K562 (cell line): Measurements from ENCODE around the gene POU4F3. TPM values are rescaled to one million over a fixed set of nuclear protein-coding genes. Genes with fewer than 3 reads are reported as not detected.

Experiments used
- ATAC-seq: fragments of 200-7000 bp; cut with Tn5 transposase; 3 replicates; pipeline ENCODE4 v1.9.1; 2020; ENCODE audit warnings: moderate library complexity
- BruUV-seq: library from RNA; stranded (reverse); fragments of 400-500 nt; replicated peaks from 2 replicates; lab custom pipeline; 2021; lab: Mats Ljungman, UMichigan
- CTCF ChIA-PET: fragments of 300-600 bp; formaldehyde crosslinking; extraction: SDS; loops from one replicate; lab custom pipeline; 2021; ENCODE audit warnings: low intra/inter-chr PET ratio; lab: Yijun Ruan, JAX
- POLR2A ChIA-PET: fragments of 300-600, 350-650 bp; sonication (Branson Sonifier 250); formaldehyde crosslinking; extraction: SDS; loops from one replicate; lab custom pipeline; 2021; ENCODE audit warnings: antibody characterized with exemption, inconsistent platforms; lab: Yijun Ruan, JAX
- DNase-seq, 4 experiments: peaks; one replicate each; pipeline versions ENCODE4 v3.0.0 to v3.0.0-alpha.2; 2011 to 2018; ENCODE audit warnings: low spot score in 3 of 4, mixed read lengths in 3 of 4; ENCODE audit errors: extremely low read depth in 1 of 4
- FAIRE-seq: peaks from 2 replicates; lab custom pipeline; 2011; peaks lifted over from hg19 to GRCh38; lab: Jason Lieb, UNC
- H2AFZ ChIP-seq: 2 replicates; pipeline ENCODE4 v1.6.0; 2011; ENCODE audit warnings: low read depth, low read length, control low read depth, inconsistent platforms
- H3K27ac ChIP-seq: fragments of 200-600 bp; 3 replicates; pipeline ENCODE4 v1.8.0; 2011; ENCODE audit warnings: low read depth, mild to moderate bottlenecking, control low read depth, inconsistent platforms, low read length, moderate library complexity, mixed read lengths; ENCODE audit errors: extremely low read depth
- H3K27me3 ChIP-seq, 2 experiments: fragments of 300-600 bp in 1 of 2; 2 replicates in 1 of 2; 3 replicates in 1 of 2; pipeline versions ENCODE4 v1.6.0 to v1.8.0; 2011; ENCODE audit warnings: inconsistent platforms in 2 of 2, low read length in 2 of 2, mild to moderate bottlenecking in 1 of 2, mixed read lengths in 1 of 2, moderate library complexity in 1 of 2; ENCODE audit not compliant: control insufficient read depth in 2 of 2, insufficient read depth in 2 of 2
- H3K36me3 ChIP-seq: fragments of 300-600 bp; 3 replicates; pipeline ENCODE4 v1.8.0; 2011; ENCODE audit warnings: mild to moderate bottlenecking, low read length, inconsistent platforms; ENCODE audit not compliant: control insufficient read depth, insufficient read depth
- H3K4me1 ChIP-seq, 2 experiments: fragments of 200-600 bp in 1 of 2; replicated peaks in 1 of 2; 2 replicates in 1 of 2; 3 replicates in 1 of 2; pipeline versions ENCODE4 v1.5.1 to v1.8.0; 2011; ENCODE audit warnings: inconsistent platforms in 2 of 2, low read length in 2 of 2, mild to moderate bottlenecking in 1 of 2, mixed read lengths in 1 of 2, moderate library complexity in 1 of 2; ENCODE audit not compliant: control insufficient read depth in 2 of 2, insufficient read depth in 2 of 2
- H3K4me2 ChIP-seq: 2 replicates; pipeline ENCODE4 v1.6.1; 2011; ENCODE audit warnings: low read length, control low read depth, inconsistent platforms, mixed read lengths; ENCODE audit not compliant: insufficient read depth
- H3K4me3 ChIP-seq: fragments of 200-600 bp; sonication (generic), shearing (Covaris generic); 2 replicates; pipeline ENCODE4 v1.5.1; 2016; ENCODE audit warnings: control low read depth, inconsistent platforms
- H3K79me2 ChIP-seq: fragments of 200-600 bp; 3 replicates; pipeline ENCODE4 v1.8.0; 2011; ENCODE audit warnings: low read length, inconsistent platforms; ENCODE audit not compliant: control insufficient read depth, insufficient read depth
- H3K9ac ChIP-seq, 2 experiments: 2 replicates each; pipeline versions ENCODE4 v1.6.0 to v1.6.1; 2011; ENCODE audit warnings: low read depth in 2 of 2, low read length in 2 of 2, control low read depth in 1 of 2, inconsistent platforms in 1 of 2, mild to moderate bottlenecking in 1 of 2, mixed read lengths in 1 of 2; ENCODE audit not compliant: insufficient read depth in 1 of 2
- H3K9me1 ChIP-seq: one replicate; pipeline ENCODE4 v1.6.0; 2011; ENCODE audit warnings: inconsistent platforms, mild to moderate bottlenecking, low read length, moderate library complexity; ENCODE audit not compliant: control insufficient read depth, insufficient read depth
- H3K9me3 ChIP-seq: replicated peaks from 2 replicates; pipeline ENCODE4 v1.5.1; 2011; ENCODE audit warnings: low read depth, low read length, inconsistent platforms; ENCODE audit not compliant: control insufficient read depth, insufficient read depth
- H4K20me1 ChIP-seq: replicated peaks from 2 replicates; pipeline ENCODE4 v1.6.1; 2011; ENCODE audit warnings: low read length, inconsistent platforms, mixed read lengths; ENCODE audit not compliant: control insufficient read depth, insufficient read depth
- E2F1 ChIP-seq: sonication (generic); formaldehyde crosslinking; IDR thresholded peaks from 2 replicates; pipeline ENCODE4 v1.8.1; 2023; ENCODE audit warnings: mild to moderate bottlenecking, missing genetic modification reagents, moderate library complexity
- FIP1L1 ChIP-seq: fragments of 200-400 bp; formaldehyde crosslinking; IDR thresholded peaks from 2 replicates; pipeline ENCODE4 v1.6.1; 2018; ENCODE audit warnings: mild to moderate bottlenecking, low read depth, low read length; ENCODE audit not compliant: poor library complexity, severe bottlenecking
- KAT7 ChIP-seq: sonication (generic); formaldehyde crosslinking; IDR thresholded peaks from 2 replicates; pipeline ENCODE4 v1.8.0; 2022; ENCODE audit warnings: missing genetic modification reagents, mild to moderate bottlenecking, borderline replicate concordance
- KLF10 ChIP-seq: fragments of 250-450 bp; sonication (Bioruptor Pico); IDR thresholded peaks from 2 replicates; pipeline ENCODE4 v1.6.1; 2021; ENCODE audit warnings: matching md5 sums
- PRMT5 ChIP-seq: sonication (generic); formaldehyde crosslinking; IDR thresholded peaks from 2 replicates; pipeline ENCODE4 v1.5.0; 2020; ENCODE audit warnings: missing genetic modification reagents
- SMAD4 ChIP-seq: fragments of 250-450 bp; sonication (Bioruptor Pico); conservative IDR thresholded peaks from 2 replicates; pipeline ENCODE4 v1.8.0; 2021; ENCODE audit warnings: inconsistent platforms, mild to moderate bottlenecking, moderate library complexity
- THAP7 ChIP-seq: fragments of 250-450 bp; sonication (Bioruptor Pico); IDR thresholded peaks from 2 replicates; pipeline ENCODE4 v1.5.0; 2021
- ZBTB7A ChIP-seq: IDR thresholded peaks from 2 replicates; pipeline ENCODE4 v1.6.1; 2011; ENCODE audit warnings: low read depth, mild to moderate bottlenecking, low read length, moderate library complexity, borderline replicate concordance; ENCODE audit not compliant: control insufficient read depth
- ZBTB9 ChIP-seq: fragments of 450-650 bp; formaldehyde crosslinking; IDR thresholded peaks from 2 replicates; pipeline ENCODE4 v1.4.0; 2020; ENCODE audit warnings: mild to moderate bottlenecking, moderate library complexity
- ZNF263 ChIP-seq: sonication (generic); formaldehyde crosslinking; IDR thresholded peaks from 2 replicates; pipeline ENCODE4 v1.8.0; 2022; ENCODE audit warnings: mild to moderate bottlenecking, missing genetic modification reagents, borderline replicate concordance
- WGBS: fragments of 100-300 bp; shearing (Covaris generic); methylation state at CpG from one replicate; pipeline ENCODE4 v1.1.6; 2016; ENCODE audit warnings: low coverage, mixed read lengths; ENCODE audit not compliant: insufficient coverage; ENCODE audit errors: missing lambda C conversion rate; 5-methylcytosine and 5-hydroxymethylcytosine counted together
- in situ Hi-C: fragments of 300-500 bp; cut with MboI; formaldehyde crosslinking; loops from 4 replicates; pipeline ENCODE4 v1.15.0; 2018; ENCODE audit warnings: inconsistent platforms, mixed read lengths
- intact Hi-C: fragments of 100-400 bp; cut with micrococcal nuclease; formaldehyde crosslinking; loops from 2 replicates; pipeline ENCODE4 v1.14.2; 2022
- polyA plus RNA-seq, 8 experiments: library from polyadenylated mRNA; depleted of rRNA in 4 of 8; stranded (reverse) in 5 of 8; unstranded in 3 of 8; fragments of >200 nt; fragmentation: Nextera tagmentation in 2 of 8; fragmentation: Illumina TruSeq in 1 of 8; extraction: Ambion mirVana in 2 of 8; extraction: Trizol in 1 of 8; gene quantifications; 2 replicates each; pipeline versions ENCODE4 v1.2.1 to v1.2.3, GENCODE V29; 2011 to 2014; ENCODE audit warnings: inconsistent platforms in 1 of 8, missing spikeins in 1 of 8
- total RNA-seq, 7 experiments: library from RNA; depleted of rRNA in 6 of 7; stranded (reverse); fragments of >200 nt in 6 of 7; fragmentation: Illumina TruSeq in 2 of 7; extraction: Trizol in 2 of 7; gene quantifications; 2 replicates each; pipeline versions ENCODE4 v1.2.1 to v1.2.3, GENCODE V29; 2011 to 2021; ENCODE audit warnings: low replicate concordance in 1 of 7
- TF ChIP-seq, protein P1 (sequence below): sonication (generic); formaldehyde crosslinking; IDR thresholded peaks from 2 replicates; pipeline ENCODE4 v1.8.1; 2023; ENCODE audit warnings: missing genetic modification reagents, mild to moderate bottlenecking, borderline replicate concordance
- TF ChIP-seq, protein P2 (sequence below), 3 experiments: fragments of 200-800 bp in 1 of 3; sonication (Bioruptor generic) in 1 of 3; sonication (generic) in 1 of 3; formaldehyde crosslinking in 1 of 3; IDR thresholded peaks; 2 replicates each; pipeline versions ENCODE4 v1.6.1 to v1.8.0; 2016 to 2022; ENCODE audit warnings: mild to moderate bottlenecking in 2 of 3, missing compliant biosample characterization in 2 of 3, missing genetic modification characterization in 2 of 3, missing genetic modification reagents in 1 of 3

The POU4F3 gene
- total and polyA plus RNA-seq, 9 of the 15 experiments (the other 6 are each of a cell fraction or from before 2014, with no cell fraction given): 0.04 to 0.13 (median 0.07) TPM; not detected in 6

DNA sequence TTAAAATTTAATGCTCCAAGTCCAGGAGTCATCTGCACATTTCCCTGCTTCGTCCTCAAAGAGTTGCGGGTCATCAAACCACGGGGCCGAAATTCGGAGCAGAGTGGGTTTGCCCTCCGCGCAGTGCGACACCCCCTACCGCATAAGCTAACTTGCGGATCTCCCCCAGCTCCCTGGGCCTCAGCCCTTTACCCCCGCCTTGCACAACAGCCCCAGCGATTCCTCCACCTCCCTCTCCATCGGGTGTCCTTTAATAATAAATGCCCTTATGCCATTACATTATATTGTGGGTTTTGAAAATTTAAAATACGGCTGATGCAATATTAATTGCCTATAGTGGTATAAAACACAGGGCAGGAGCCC lies 3.9 kb downstream of the POU4F3 start:
- ATAC-seq: no peak
- in situ Hi-C loops (no loop called here), intact Hi-C loops (no loop called here)
- no peak for TF ChIP-seq ZBTB9 (CRISPR knock-in tag)
- TF ChIP-seq ZBTB7A: no peak
- TF ChIP-seq FIP1L1: no peak
- TF ChIP-seq PRMT5 (CRISPR knock-in tag): no peak
- no peak for TF ChIP-seq KLF10 (CRISPR knock-in tag)
- TF ChIP-seq, protein P1, sequence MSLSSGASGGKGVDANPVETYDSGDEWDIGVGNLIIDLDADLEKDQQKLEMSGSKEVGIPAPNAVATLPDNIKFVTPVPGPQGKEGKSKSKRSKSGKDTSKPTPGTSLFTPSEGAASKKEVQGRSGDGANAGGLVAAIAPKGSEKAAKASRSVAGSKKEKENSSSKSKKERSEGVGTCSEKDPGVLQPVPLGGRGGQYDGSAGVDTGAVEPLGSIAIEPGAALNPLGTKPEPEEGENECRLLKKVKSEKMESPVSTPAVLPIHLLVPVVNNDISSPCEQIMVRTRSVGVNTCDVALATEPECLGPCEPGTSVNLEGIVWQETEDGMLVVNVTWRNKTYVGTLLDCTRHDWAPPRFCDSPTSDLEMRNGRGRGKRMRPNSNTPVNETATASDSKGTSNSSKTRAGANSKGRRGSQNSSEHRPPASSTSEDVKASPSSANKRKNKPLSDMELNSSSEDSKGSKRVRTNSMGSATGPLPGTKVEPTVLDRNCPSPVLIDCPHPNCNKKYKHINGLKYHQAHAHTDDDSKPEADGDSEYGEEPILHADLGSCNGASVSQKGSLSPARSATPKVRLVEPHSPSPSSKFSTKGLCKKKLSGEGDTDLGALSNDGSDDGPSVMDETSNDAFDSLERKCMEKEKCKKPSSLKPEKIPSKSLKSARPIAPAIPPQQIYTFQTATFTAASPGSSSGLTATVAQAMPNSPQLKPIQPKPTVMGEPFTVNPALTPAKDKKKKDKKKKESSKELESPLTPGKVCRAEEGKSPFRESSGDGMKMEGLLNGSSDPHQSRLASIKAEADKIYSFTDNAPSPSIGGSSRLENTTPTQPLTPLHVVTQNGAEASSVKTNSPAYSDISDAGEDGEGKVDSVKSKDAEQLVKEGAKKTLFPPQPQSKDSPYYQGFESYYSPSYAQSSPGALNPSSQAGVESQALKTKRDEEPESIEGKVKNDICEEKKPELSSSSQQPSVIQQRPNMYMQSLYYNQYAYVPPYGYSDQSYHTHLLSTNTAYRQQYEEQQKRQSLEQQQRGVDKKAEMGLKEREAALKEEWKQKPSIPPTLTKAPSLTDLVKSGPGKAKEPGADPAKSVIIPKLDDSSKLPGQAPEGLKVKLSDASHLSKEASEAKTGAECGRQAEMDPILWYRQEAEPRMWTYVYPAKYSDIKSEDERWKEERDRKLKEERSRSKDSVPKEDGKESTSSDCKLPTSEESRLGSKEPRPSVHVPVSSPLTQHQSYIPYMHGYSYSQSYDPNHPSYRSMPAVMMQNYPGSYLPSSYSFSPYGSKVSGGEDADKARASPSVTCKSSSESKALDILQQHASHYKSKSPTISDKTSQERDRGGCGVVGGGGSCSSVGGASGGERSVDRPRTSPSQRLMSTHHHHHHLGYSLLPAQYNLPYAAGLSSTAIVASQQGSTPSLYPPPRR: no peak
- TF ChIP-seq ZNF263: no peak
- TF ChIP-seq E2F1: no peak
- TF ChIP-seq SMAD4 (CRISPR knock-in tag): no peak
- no peak for TF ChIP-seq KAT7 (CRISPR knock-in tag)
- TF ChIP-seq THAP7: no peak
- TF ChIP-seq, protein P2, sequence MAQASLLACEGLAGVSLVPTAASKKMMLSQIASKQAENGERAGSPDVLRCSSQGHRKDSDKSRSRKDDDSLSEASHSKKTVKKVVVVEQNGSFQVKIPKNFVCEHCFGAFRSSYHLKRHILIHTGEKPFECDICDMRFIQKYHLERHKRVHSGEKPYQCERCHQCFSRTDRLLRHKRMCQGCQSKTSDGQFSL (CRISPR knock-in tag; IDR thresholded peaks at IDR 0.05): no peak
- TF ChIP-seq, protein P2 (tag; IDR thresholded peaks at IDR 0.05): no peak

More for the DNA sequence above, 3.9 kb downstream of the POU4F3 start:
- no peaks in the 10 kb centered on the region for H3K9me3 ChIP-seq
- FAIRE-seq (no peak), DNase-seq (no peak)
- 3% methylated on average over 14 of the region's 14 CpGs for WGBS
- H3K27ac ChIP-seq: no peak overlapping the region
- no peak overlapping the region for H3K4me3 ChIP-seq
- BruUV-seq: no TSS peak
- H3K36me3 ChIP-seq: no peaks in the 10 kb centered on the region
- CTCF ChIA-PET: no interaction called here
- POLR2A ChIA-PET: no interaction called here
- H3K4me2 ChIP-seq: no peak overlapping the region
- H4K20me1 ChIP-seq: no peaks in the 10 kb centered on the region; the same call in none of the 2 replicates
- no peaks in the 10 kb centered on the region for H3K79me2 ChIP-seq
- H2AFZ ChIP-seq: no peak overlapping the region
- peaks cover 0 to 21% of the 10 kb centered on the region in 2 experiments; a peak in 2 of 5 replicates for H3K4me1 ChIP-seq
- no peak overlapping the region for H3K9ac ChIP-seq
- no peaks in the 10 kb centered on the region for H3K9me1 ChIP-seq
- peaks cover 53 to 86% of the 10 kb centered on the region in 2 experiments for H3K27me3 ChIP-seq
